ENCODE results near the gene PPP6R3.

Gene PPP6R3

GRCh38 chr11:68598816-68599653 lies 138.5 kb downstream of the PPP6R3 start:
- Histone ChIP-seq H3K9me3 (ENCODE audit: severe bottlenecking) (no peaks in the 10 kb centered on the region), H3K36me3 (peaks cover 83% of the 10 kb centered on the region), H3K27me3 (ENCODE audit: insufficient read depth, low read depth, severe bottlenecking) (no peaks in the 10 kb centered on the region), H3K4me3 (ENCODE audit: low read depth, low read length) (no peak overlapping the region), H3K27ac (no peak overlapping the region)
- TF ChIP-seq, protein P1, sequence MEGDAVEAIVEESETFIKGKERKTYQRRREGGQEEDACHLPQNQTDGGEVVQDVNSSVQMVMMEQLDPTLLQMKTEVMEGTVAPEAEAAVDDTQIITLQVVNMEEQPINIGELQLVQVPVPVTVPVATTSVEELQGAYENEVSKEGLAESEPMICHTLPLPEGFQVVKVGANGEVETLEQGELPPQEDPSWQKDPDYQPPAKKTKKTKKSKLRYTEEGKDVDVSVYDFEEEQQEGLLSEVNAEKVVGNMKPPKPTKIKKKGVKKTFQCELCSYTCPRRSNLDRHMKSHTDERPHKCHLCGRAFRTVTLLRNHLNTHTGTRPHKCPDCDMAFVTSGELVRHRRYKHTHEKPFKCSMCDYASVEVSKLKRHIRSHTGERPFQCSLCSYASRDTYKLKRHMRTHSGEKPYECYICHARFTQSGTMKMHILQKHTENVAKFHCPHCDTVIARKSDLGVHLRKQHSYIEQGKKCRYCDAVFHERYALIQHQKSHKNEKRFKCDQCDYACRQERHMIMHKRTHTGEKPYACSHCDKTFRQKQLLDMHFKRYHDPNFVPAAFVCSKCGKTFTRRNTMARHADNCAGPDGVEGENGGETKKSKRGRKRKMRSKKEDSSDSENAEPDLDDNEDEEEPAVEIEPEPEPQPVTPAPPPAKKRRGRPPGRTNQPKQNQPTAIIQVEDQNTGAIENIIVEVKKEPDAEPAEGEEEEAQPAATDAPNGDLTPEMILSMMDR (IDR thresholded peaks at IDR 0.05; ENCODE audit: low read depth, low read length): no peak
- DNase-seq: no peak

DNA sequence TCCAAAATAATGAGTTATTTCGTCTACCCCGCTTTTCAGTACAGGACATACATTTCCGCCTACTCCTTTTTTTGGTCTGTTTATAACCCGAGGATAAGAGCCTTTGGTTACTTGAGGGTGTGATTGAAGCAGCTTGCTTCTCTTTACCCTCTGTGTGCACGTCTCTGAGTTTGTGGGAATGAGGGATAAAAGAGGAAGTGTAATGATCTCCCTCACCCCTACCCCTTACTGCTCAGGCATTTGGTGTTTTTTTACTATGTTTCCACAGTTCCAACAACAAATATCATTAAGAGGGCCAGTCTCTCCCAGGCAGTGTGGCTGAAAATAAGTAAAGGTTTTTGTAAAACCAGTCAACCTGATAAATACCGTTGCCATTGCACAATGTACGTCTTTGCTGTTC lies 140.6 kb downstream of the PPP6R3 start:
- Histone ChIP-seq H3K36me3 (peaks cover 95% of the 10 kb centered on the region), H3K27me3 (ENCODE audit: insufficient read depth, low read depth, severe bottlenecking) (no peaks in the 10 kb centered on the region), H3K9me3 (ENCODE audit: severe bottlenecking) (no peaks in the 10 kb centered on the region), H3K4me3 (ENCODE audit: low read depth, low read length) (no peak overlapping the region), H3K27ac (no peak overlapping the region)
- TF ChIP-seq, protein P1 (IDR thresholded peaks at IDR 0.05; ENCODE audit: low read depth, low read length): no peak
- DNase-seq: no peak

DNA sequence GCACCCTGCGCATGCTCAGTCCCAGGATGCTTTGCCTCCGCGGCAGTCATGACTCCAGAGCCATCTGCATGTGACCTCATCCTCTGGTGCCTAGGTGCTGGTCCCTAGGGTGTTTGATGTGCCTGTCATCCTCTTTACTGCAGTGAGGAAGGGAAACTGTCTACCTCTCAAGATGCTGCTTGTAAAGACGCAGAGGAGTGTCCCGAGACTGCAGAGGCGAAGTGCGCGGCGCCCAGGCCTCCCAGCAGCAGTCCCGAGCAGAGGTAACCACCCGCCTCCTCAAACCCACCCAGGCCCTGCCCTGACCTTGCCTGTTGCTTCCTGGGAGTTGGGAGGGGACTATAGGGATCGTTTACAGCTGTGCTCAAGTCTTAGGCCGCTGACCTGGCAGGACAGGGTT lies 149.2 kb downstream of the PPP6R3 start:
- Histone ChIP-seq H3K27ac (no peak overlapping the region), H3K9me3 (ENCODE audit: severe bottlenecking) (no peaks in the 10 kb centered on the region), H3K27me3 (ENCODE audit: insufficient read depth, low read depth, severe bottlenecking) (no peaks in the 10 kb centered on the region), H3K36me3 (peaks cover 85% of the 10 kb centered on the region), H3K4me3 (ENCODE audit: low read depth, low read length) (no peak overlapping the region)
- TF ChIP-seq, protein P1 (IDR thresholded peaks at IDR 0.05; ENCODE audit: low read depth, low read length): no peak
- DNase-seq: no peak

DNA sequence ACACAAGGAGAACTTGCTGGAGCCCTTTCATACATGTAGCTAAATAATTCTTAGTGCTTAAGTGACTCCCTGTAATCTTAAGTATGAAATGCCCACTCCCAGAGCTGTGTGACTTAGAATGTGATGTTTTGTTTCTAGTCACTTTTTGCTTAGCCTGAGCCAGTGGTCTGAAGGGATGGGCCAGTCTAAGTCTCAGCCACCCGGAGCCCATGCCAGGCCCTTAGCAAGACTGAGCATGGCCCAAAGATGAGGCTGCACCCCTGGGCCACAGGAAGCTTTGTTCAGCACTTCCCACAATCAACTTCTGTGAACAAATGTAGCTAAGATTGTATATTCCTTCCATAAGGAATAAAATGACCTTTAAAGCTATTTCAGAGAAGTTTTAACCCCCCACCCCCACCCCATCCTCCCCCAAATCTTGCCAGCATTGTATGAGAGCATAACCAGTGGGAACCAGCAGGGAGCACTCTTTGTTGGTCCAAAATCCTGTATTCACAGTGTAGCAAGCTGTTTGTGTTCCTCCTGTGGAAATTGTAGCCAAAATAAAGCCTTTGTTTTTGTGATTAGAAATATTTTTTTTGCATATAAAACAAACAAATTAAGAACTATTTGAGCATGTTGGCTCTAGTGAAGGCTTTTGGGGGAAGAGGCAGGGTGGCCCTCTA lies 150.0 kb downstream of the PPP6R3 start:
- Histone ChIP-seq H3K27ac (no peak overlapping the region), H3K27me3 (ENCODE audit: insufficient read depth, low read depth, severe bottlenecking) (no peaks in the 10 kb centered on the region), H3K36me3 (peaks cover 85% of the 10 kb centered on the region), H3K9me3 (ENCODE audit: severe bottlenecking) (no peaks in the 10 kb centered on the region), H3K4me3 (ENCODE audit: low read depth, low read length) (no peak overlapping the region)
- no peak for DNase-seq
- TF ChIP-seq, protein P1 (IDR thresholded peaks at IDR 0.05; ENCODE audit: low read depth, low read length): peak; percentile 38

DNA sequence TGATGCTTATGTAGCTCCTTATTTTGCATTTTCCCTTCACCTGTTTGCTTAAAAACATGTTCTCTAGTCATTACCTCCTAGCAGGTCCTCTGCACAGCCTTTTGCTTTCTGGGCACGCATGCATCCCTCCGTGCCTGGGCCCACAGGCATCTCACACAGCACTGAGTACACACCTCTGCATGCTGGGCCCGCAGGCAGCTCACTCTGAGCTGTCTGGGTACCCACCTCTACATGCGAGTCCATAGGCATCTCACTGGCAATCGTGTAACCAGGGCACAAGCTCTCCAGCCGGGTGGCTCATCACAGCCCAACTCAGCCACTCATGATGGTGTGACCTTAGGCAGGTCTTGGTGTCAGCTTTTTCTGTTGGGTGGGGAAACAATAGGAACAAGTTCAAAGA lies 155.1 kb downstream of the PPP6R3 start:
- Histone ChIP-seq H3K9me3 (ENCODE audit: severe bottlenecking) (no peaks in the 10 kb centered on the region), H3K27me3 (ENCODE audit: insufficient read depth, low read depth, severe bottlenecking) (no peaks in the 10 kb centered on the region), H3K36me3 (peaks cover 48% of the 10 kb centered on the region), H3K27ac (no peak overlapping the region), H3K4me3 (ENCODE audit: low read depth, low read length) (no peak overlapping the region)
- TF ChIP-seq, protein P1 (IDR thresholded peaks at IDR 0.05; ENCODE audit: low read depth, low read length): no peak
- DNase-seq: no peak

All from WERI-Rb-1 (cell line).